Activated B cell treated with CpG ODN at 0.5 μM for 24 hours (primary cell): Measurements from ENCODE around the gene CPN2. TPM values are rescaled to one million over a fixed set of nuclear protein-coding genes. Genes with fewer than 3 reads are reported as not detected.

Experiments
- ATAC-seq: fragments of 200-7000 bp; cut with Tn5 transposase; one replicate; pipeline ENCODE4 v1.10.0; 2021; ENCODE audit warnings: low read depth, mild to moderate bottlenecking, moderate library complexity
- CTCF ChIA-PET: fragments of 350-600 bp; sonication (Branson Sonifier 250); formaldehyde crosslinking; loops from one replicate; lab custom pipeline; 2021; ENCODE audit warnings: antibody characterized with exemption; lab: Charles Lee
- POLR2A ChIA-PET: fragments of 350-600 bp; sonication (Branson Sonifier 250); formaldehyde crosslinking; loops from one replicate; lab custom pipeline; 2021; ENCODE audit warnings: antibody characterized with exemption; lab: Charles Lee
- DNase-seq: peaks from one replicate; pipeline ENCODE4 v3.0.0; 2022
- H3K27ac Mint-ChIP-seq: one replicate; pipeline ENCODE4 v1.8.0; 2020; ENCODE audit warnings: mixed read lengths
- H3K27me3 Mint-ChIP-seq: one replicate; pipeline ENCODE4 v1.8.0; 2021; ENCODE audit warnings: mixed read lengths
- H3K36me3 Mint-ChIP-seq: one replicate; pipeline ENCODE4 v1.8.0; 2021; ENCODE audit warnings: low read depth, mixed read lengths
- H3K4me1 Mint-ChIP-seq: one replicate; pipeline ENCODE4 v1.8.0; 2021; ENCODE audit warnings: mixed read lengths
- H3K4me3 Mint-ChIP-seq: one replicate; pipeline ENCODE4 v1.8.0; 2020; ENCODE audit warnings: mild to moderate bottlenecking, mixed read lengths
- H3K9me3 Mint-ChIP-seq: one replicate; pipeline ENCODE4 v1.8.0; 2020; ENCODE audit warnings: mixed read lengths
- intact Hi-C: fragments of 100-400 bp; cut with micrococcal nuclease; formaldehyde crosslinking; loops from one replicate; pipeline ENCODE4 v1.15.1; 2024
- total RNA-seq: library from RNA; stranded (reverse); gene quantifications from 2 replicates; pipeline ENCODE4 v1.2.3, GENCODE V29; 2022
- TF ChIP-seq, protein P1 (sequence below): fragments of 200-600 bp; IDR thresholded peaks from one replicate; pipeline ENCODE4 v1.8.0; 2022; ENCODE audit warnings: antibody characterized with exemption, mild to moderate bottlenecking

The CPN2 gene
- total RNA-seq = not detected in 2 replicates

DNA sequence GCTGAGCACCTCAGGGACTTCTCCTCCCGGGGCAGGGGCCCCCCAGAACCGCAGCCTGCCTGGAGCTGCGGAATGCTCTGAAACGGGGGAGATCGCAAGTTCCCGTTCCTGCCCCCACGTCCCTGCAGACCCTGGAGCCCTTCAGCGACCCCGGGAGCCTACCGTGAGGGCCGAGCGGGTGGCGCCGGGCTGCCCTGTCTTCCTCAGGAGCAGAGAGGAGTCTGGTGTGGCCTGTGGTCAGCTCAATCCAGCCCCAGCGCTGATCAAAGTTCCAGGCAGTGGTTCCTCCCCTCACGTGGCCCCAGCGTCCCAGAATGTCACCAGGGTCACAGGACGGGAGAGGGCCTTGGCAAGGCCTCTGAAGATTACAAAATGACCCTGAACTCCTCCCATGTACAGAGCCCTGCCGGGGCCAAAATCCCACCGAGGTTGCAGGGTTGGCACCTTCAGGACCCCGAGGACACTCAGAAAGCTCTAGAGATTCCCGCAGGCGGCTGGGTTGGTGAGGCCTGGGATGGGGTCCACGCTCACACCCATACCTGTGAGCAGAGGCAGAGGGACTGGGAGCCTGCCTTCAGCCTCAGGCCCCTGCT lies at the start of gene CPN2:
TSS of gene CPN2 (minus strand) at position 249 of the 593 bp plus-strand sequence. CDS start 8,626 bp downstream, outside the sequence.
- Mint-ChIP-seq H3K27ac (peak within 1 kb of the TSS; percentile 4), H3K9me3 (no peaks in the 10 kb centered on the region), H3K4me1 (no peaks in the 10 kb centered on the region), H3K4me3 (no peak within 1 kb of the TSS), H3K27me3 (no peaks in the 10 kb centered on the region), H3K36me3 (no peaks in the 10 kb centered on the region)
- DNase-seq (no peak), ATAC-seq (no peak)
- POLR2A ChIA-PET = no interaction called here
- TF ChIP-seq, protein P1, sequence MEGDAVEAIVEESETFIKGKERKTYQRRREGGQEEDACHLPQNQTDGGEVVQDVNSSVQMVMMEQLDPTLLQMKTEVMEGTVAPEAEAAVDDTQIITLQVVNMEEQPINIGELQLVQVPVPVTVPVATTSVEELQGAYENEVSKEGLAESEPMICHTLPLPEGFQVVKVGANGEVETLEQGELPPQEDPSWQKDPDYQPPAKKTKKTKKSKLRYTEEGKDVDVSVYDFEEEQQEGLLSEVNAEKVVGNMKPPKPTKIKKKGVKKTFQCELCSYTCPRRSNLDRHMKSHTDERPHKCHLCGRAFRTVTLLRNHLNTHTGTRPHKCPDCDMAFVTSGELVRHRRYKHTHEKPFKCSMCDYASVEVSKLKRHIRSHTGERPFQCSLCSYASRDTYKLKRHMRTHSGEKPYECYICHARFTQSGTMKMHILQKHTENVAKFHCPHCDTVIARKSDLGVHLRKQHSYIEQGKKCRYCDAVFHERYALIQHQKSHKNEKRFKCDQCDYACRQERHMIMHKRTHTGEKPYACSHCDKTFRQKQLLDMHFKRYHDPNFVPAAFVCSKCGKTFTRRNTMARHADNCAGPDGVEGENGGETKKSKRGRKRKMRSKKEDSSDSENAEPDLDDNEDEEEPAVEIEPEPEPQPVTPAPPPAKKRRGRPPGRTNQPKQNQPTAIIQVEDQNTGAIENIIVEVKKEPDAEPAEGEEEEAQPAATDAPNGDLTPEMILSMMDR = no peak
- CTCF ChIA-PET = no interaction called here
- intact Hi-C loops = no loop called here

- intact Hi-C loops = loop anchor here (5.0 to 10.0 kb wide), 2 partner anchors 938 to 1835 kb away; no protein-coding TSS in a partner anchor
- ChIA-PET CTCF (no interaction called here), POLR2A (interaction anchor here (0.6 kb wide), 1 partner anchor 1745 kb away, joined by 3 read pairs; no protein-coding TSS in a partner anchor)
- ATAC-seq (no peak), DNase-seq (no peak)
- TF ChIP-seq, protein P1 = no peak
- H3K36me3 Mint-ChIP-seq = peaks cover 4% of the 10 kb centered on the region
- H3K4me1 Mint-ChIP-seq = peaks cover 32% of the 10 kb centered on the region
- no peaks in the 10 kb centered on the region for H3K9me3 Mint-ChIP-seq
- H3K27ac Mint-ChIP-seq = no peak overlapping the region
- peaks cover 25% of the 10 kb centered on the region for H3K27me3 Mint-ChIP-seq
- no peak overlapping the region for H3K4me3 Mint-ChIP-seq
Measured at GRCh38 chr3:194399874-194400411, 48.8 kb upstream of the CPN2 start.

- Mint-ChIP-seq H3K4me1 (peaks cover 32% of the 10 kb centered on the region), H3K27ac (no peak within 1 kb of the TSS), H3K27me3 (peaks cover 25% of the 10 kb centered on the region), H3K9me3 (no peaks in the 10 kb centered on the region), H3K4me3 (peak within 1 kb of the TSS; percentile 73), H3K36me3 (peaks cover 2% of the 10 kb centered on the region)
- ChIA-PET CTCF (no interaction called here), POLR2A (no interaction called here)
- ATAC-seq (no peak), DNase-seq (no peak)
- intact Hi-C loops = no loop called here
- TF ChIP-seq, protein P1 = no peak
Measured at GRCh38 chr3:194399166-194399565, 48.0 kb upstream of the CPN2 start, which contains the start of gene GP5. GP5 (minus strand) TSS chr3:194399266; CDS start chr3:194398282, 984 bp downstream.

- DNase-seq (no peak), ATAC-seq (peak; percentile 38)
- Mint-ChIP-seq H3K9me3 (no peaks in the 10 kb centered on the region), H3K4me1 (peaks cover 32% of the 10 kb centered on the region), H3K36me3 (peaks cover under 1% of the 10 kb centered on the region), H3K27me3 (peaks cover 25% of the 10 kb centered on the region), H3K27ac (no peak overlapping the region), H3K4me3 (peak overlapping the region; percentile 73)
- intact Hi-C loops = no loop called here
- ChIA-PET CTCF (interaction anchor here (1.3 to 1.4 kb wide), 2 partner anchors 8 to 13 kb away, joined by 4 to 5 read pairs; no protein-coding TSS in a partner anchor), POLR2A (no interaction called here)
- TF ChIP-seq, protein P1 = no peak
Measured at GRCh38 chr3:194397757-194398312, 46.7 kb upstream of the CPN2 start.
